Breast epithelium (tissue), 4 donors: ENCODE data around the gene LPP. TPM values are rescaled to one million over a fixed set of nuclear protein-coding genes. Genes with fewer than 3 reads are reported as not detected.

Experiments used
- DNase-seq, 2 donors: peaks; one replicate each; pipeline ENCODE4 v3.0.0-alpha.2; 2019; ENCODE audit warnings: low spot score in 2 of 2
- H3K27ac ChIP-seq, 2 donors: fragments of 200-600 bp; sonication (generic) in 1 of 2; one replicate each; pipeline ENCODE4 v1.5.1; 2016 to 2019; ENCODE audit warnings: mild to moderate bottlenecking in 1 of 2
- H3K27me3 ChIP-seq, 2 donors: fragments of 200-600 bp; sonication (generic) in 1 of 2; one replicate each; pipeline versions ENCODE4 v1.5.1 to v1.6.0; 2017 to 2019; ENCODE audit warnings: control low read depth in 1 of 2, mild to moderate bottlenecking in 1 of 2
- H3K36me3 ChIP-seq: fragments of 200-600 bp; one replicate; pipeline ENCODE4 v1.5.1; 2019
- H3K4me1 ChIP-seq, 2 donors: fragments of 200-600 bp; sonication (generic); one replicate each; pipeline ENCODE4 v1.5.1; 2016 to 2019; ENCODE audit warnings: control low read depth in 1 of 2
- H3K4me3 ChIP-seq, 3 donors: fragments of 200-600 bp; sonication (generic); 1 replicate in 2 of 3; 2 replicates in 1 of 3; pipeline ENCODE4 v1.5.1; 2016 to 2019; ENCODE audit warnings: mild to moderate bottlenecking in 3 of 3, moderate library complexity in 2 of 3
- H3K9me3 ChIP-seq, 2 donors: fragments of 200-600 bp; sonication (generic) in 1 of 2; one replicate each; pipeline ENCODE4 v1.5.1; 2016 to 2019; ENCODE audit warnings: control low read depth in 1 of 2
- CTCF ChIP-seq, 3 donors: fragments of 450-650 bp; IDR thresholded peaks; one replicate each; pipeline ENCODE4 v1.5.1; 2016 to 2017; ENCODE audit warnings: antibody characterized with exemption in 3 of 3, mild to moderate bottlenecking in 3 of 3, moderate library complexity in 3 of 3
- POLR2A ChIP-seq: fragments of 450-650 bp; IDR thresholded peaks from one replicate; pipeline ENCODE4 v1.6.1; 2016; ENCODE audit warnings: antibody characterized with exemption, mild to moderate bottlenecking, moderate library complexity
- POLR2AphosphoS5 ChIP-seq, 3 donors: sonication (generic); formaldehyde crosslinking; IDR thresholded peaks; one replicate each; pipeline ENCODE4 v1.6.1; 2017; ENCODE audit warnings: antibody characterized with exemption in 3 of 3
- intact Hi-C: fragments of 100-400 bp; cut with DNase I; formaldehyde crosslinking; loops from one replicate; pipeline ENCODE4 v1.15.1; 2023; ENCODE audit warnings: low total_unique reads
- total RNA-seq, 3 donors: library from RNA; depleted of rRNA; stranded (reverse); fragments of >200 nt; gene quantifications; one replicate each; pipeline ENCODE4 v1.1.0, GENCODE V29; 2016

The LPP gene
- total RNA-seq, 3 donors from 2014 or later: 135 to 183 (median 147) TPM

- TF ChIP-seq POLR2A (no peak), POLR2AphosphoS5 (IDR thresholded peaks at IDR 0.05) (no peak), CTCF (IDR thresholded peaks at IDR 0.05) (no peak)
- DNase-seq: no peak
- Histone ChIP-seq H3K27ac (no peak overlapping the region), H3K4me3 (no peak overlapping the region), H3K9me3 (no peaks in the 10 kb centered on the region), H3K27me3 (no peaks in the 10 kb centered on the region), H3K36me3 (no peaks in the 10 kb centered on the region), H3K4me1 (no peaks in the 10 kb centered on the region)
- intact Hi-C loops: no loop called here
Measured at GRCh38 chr3:188727052-188727451, 573.1 kb downstream of the LPP start.

- H3K27me3 ChIP-seq: no peaks in the 10 kb centered on the region
- intact Hi-C loops: no loop called here
- no peak for DNase-seq
- H3K9me3 ChIP-seq: no peaks in the 10 kb centered on the region
- TF ChIP-seq POLR2AphosphoS5 (IDR thresholded peaks at IDR 0.05): no peak
- TF ChIP-seq POLR2A: no peak
- TF ChIP-seq CTCF (IDR thresholded peaks at IDR 0.05): no peak
- no peak overlapping the region for H3K4me3 ChIP-seq
- no peak overlapping the region for H3K27ac ChIP-seq
- no peaks in the 10 kb centered on the region for H3K36me3 ChIP-seq
- H3K4me1 ChIP-seq: no peaks in the 10 kb centered on the region
Measured at GRCh38 chr3:188728371-188728896, 574.5 kb downstream of the LPP start.

- H3K27ac ChIP-seq: no peak overlapping the region
- H3K4me3 ChIP-seq: no peak overlapping the region
- no peaks in the 10 kb centered on the region for H3K9me3 ChIP-seq
- H3K27me3 ChIP-seq: no peaks in the 10 kb centered on the region
- intact Hi-C loops: no loop called here
- DNase-seq: no peak
- H3K36me3 ChIP-seq: no peaks in the 10 kb centered on the region
- H3K4me1 ChIP-seq: no peaks in the 10 kb centered on the region
- TF ChIP-seq CTCF (IDR thresholded peaks at IDR 0.05) (no peak), POLR2AphosphoS5 (IDR thresholded peaks at IDR 0.05) (no peak), POLR2A (no peak)
Measured at GRCh38 chr3:188729422-188729821, 575.5 kb downstream of the LPP start.

- no peak for TF ChIP-seq POLR2AphosphoS5 (IDR thresholded peaks at IDR 0.05)
- no peak for TF ChIP-seq POLR2A
- Histone ChIP-seq H3K4me1 (no peaks in the 10 kb centered on the region), H3K9me3 (no peaks in the 10 kb centered on the region), H3K4me3 (no peak overlapping the region), H3K36me3 (no peaks in the 10 kb centered on the region), H3K27ac (no peak overlapping the region), H3K27me3 (no peaks in the 10 kb centered on the region)
- intact Hi-C loops: no loop called here
- no peak for DNase-seq
Measured at GRCh38 chr3:188734395-188734794, 580.4 kb downstream of the LPP start.

- TF ChIP-seq POLR2AphosphoS5 (IDR thresholded peaks at IDR 0.05): no peak
- TF ChIP-seq POLR2A: no peak
- no peak for TF ChIP-seq CTCF (IDR thresholded peaks at IDR 0.05)
- Histone ChIP-seq H3K36me3 (no peaks in the 10 kb centered on the region), H3K4me1 (no peaks in the 10 kb centered on the region), H3K9me3 (no peaks in the 10 kb centered on the region), H3K27me3 (no peaks in the 10 kb centered on the region), H3K27ac (no peak overlapping the region), H3K4me3 (no peak overlapping the region)
- DNase-seq: no peak
- intact Hi-C loops: no loop called here
Measured at GRCh38 chr3:188739511-188739910, 585.6 kb downstream of the LPP start.

GRCh38 chr3:188740010-188740409 lies 586.1 kb downstream of the LPP start:
- Histone ChIP-seq H3K36me3 (no peaks in the 10 kb centered on the region), H3K27me3 (no peaks in the 10 kb centered on the region), H3K4me1 (no peaks in the 10 kb centered on the region), H3K9me3 (no peaks in the 10 kb centered on the region), H3K4me3 (no peak overlapping the region), H3K27ac (no peak overlapping the region)
- DNase-seq: no peak
- TF ChIP-seq CTCF (IDR thresholded peaks at IDR 0.05): no peak
- no peak for TF ChIP-seq POLR2AphosphoS5 (IDR thresholded peaks at IDR 0.05)
- no peak for TF ChIP-seq POLR2A
- intact Hi-C loops: no loop called here
